HG02763 (cell line): ENCODE measurements around the gene TSACC.

Experiments
- ATAC-seq: cut with Tn5 transposase; IDR thresholded peaks from one replicate; pipeline ENCODE4 v1.9.1; 2021; ENCODE audit warnings: mild to moderate bottlenecking, moderate library complexity; ENCODE audit not compliant: unreplicated experiment

Gene TSACC

GRCh38 chr1:156391701-156392100 is 53.4 kb downstream of the TSACC start:
- no peak for ATAC-seq

- ATAC-seq = no peak
These were observed 54.1 kb downstream of the TSACC start for GRCh38 chr1:156392452-156392853.

GRCh38 chr1:156393095-156393494 is 54.8 kb downstream of the TSACC start:
- ATAC-seq = no peak

DNA sequence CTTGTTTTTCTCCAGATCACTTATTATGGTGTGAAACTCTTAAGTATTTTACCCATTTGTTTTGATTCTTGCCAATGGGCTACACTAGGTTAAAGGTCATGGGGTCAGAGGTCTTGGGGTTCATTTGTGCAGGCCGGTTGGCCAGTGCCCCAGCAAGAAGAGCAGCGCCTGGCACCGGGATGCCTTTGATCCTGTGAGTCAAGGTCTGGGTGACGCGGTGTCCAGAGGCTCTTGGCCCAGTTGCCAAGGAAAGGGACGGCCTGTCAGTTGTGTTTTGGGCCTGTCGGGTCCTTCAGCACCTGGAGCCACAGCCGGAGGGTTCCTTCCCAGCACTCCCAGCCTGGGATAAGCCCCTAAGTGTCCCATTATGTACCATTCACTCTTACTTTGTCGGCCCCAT is 55.8 kb downstream of the TSACC start:
- no peak for ATAC-seq

- no peak for ATAC-seq
These were observed 56.6 kb downstream of the TSACC start for GRCh38 chr1:156394835-156395461.
